Measurements from ENCODE around the gene SLC38A6.

GRCh38 chr14:61051621-61052020 lies 70.6 kb downstream of the SLC38A6 start:
- no peak for TF ChIP-seq CTCF (IDR thresholded peaks at IDR 0.05)
- TF ChIP-seq POLR2A (IDR thresholded peaks at IDR 0.05) = no peak
